H1 (cell line): ENCODE measurements around the gene EPHA5.

Source experiments
- ASH2L ChIP-seq: fragments of 200-600, 300-600 bp; sonication (generic); IDR thresholded peaks from one replicate; pipeline ENCODE4 v1.7.1; 2017; ENCODE audit warnings: low read length
- CEBPB ChIP-seq: IDR thresholded peaks from 2 replicates; pipeline ENCODE4 v1.6.1; 2012; ENCODE audit warnings: low read depth, low read length
- EZH2 ChIP-seq: fragments of 200-600 bp; sonication (generic); IDR thresholded peaks from 2 replicates; pipeline ENCODE4 v1.7.1; 2012; ENCODE audit warnings: low read depth, mild to moderate bottlenecking, moderate library complexity, low read length, inconsistent platforms; ENCODE audit not compliant: severe bottlenecking
- GABPA ChIP-seq: IDR thresholded peaks from 2 replicates; pipeline ENCODE4 v1.6.1; 2011; ENCODE audit warnings: mild to moderate bottlenecking, low read length, moderate library complexity, borderline replicate concordance; ENCODE audit not compliant: insufficient read depth
- HDAC2 ChIP-seq, 2 experiments: fragments of 300-600 bp in 1 of 2; sonication (generic) in 1 of 2; IDR thresholded peaks; 2 replicates each; pipeline ENCODE4 v1.6.1; 2011 to 2012; ENCODE audit warnings: low read depth in 2 of 2, low read length in 2 of 2, mild to moderate bottlenecking in 2 of 2, moderate library complexity in 2 of 2, borderline replicate concordance in 1 of 2, inconsistent platforms in 1 of 2
- NRF1 ChIP-seq: IDR thresholded peaks from 2 replicates; pipeline ENCODE4 v1.6.1; 2011; ENCODE audit warnings: mild to moderate bottlenecking, low read depth, low read length, improper control_type of control experiment
- RAD21 ChIP-seq, 2 experiments: IDR thresholded peaks in 1 of 2; conservative IDR thresholded peaks in 1 of 2; 2 replicates each; pipeline ENCODE4 v1.6.1; 2011; ENCODE audit warnings: low read depth in 2 of 2, low read length in 2 of 2, improper control_type of control experiment in 1 of 2, inconsistent platforms in 1 of 2, mild to moderate bottlenecking in 1 of 2, moderate library complexity in 1 of 2
- SIN3A ChIP-seq, 2 experiments: IDR thresholded peaks in 1 of 2; conservative IDR thresholded peaks in 1 of 2; 2 replicates each; pipeline ENCODE4 v1.6.1; 2011 to 2012; ENCODE audit warnings: low read length in 2 of 2, improper control_type of control experiment in 1 of 2, low read depth in 1 of 2, mild to moderate bottlenecking in 1 of 2
- TAF1 ChIP-seq: IDR thresholded peaks from 2 replicates; pipeline ENCODE4 v1.6.1; 2011; ENCODE audit warnings: mild to moderate bottlenecking, low read depth, low read length
- TF ChIP-seq, protein P1 (sequence below): IDR thresholded peaks from 2 replicates; pipeline ENCODE4 v1.6.1; 2011; ENCODE audit warnings: low read length, improper control_type of control experiment
- TF ChIP-seq, protein P2 (sequence below), 3 experiments: IDR thresholded peaks; 1 replicate in 2 of 3; 2 replicates in 1 of 3; pipeline versions ENCODE4 v1.5.1 to v1.6.1; 2011; ENCODE audit warnings: low read length in 3 of 3, mild to moderate bottlenecking in 3 of 3, inconsistent platforms in 2 of 3, low read depth in 1 of 3, moderate library complexity in 1 of 3; ENCODE audit not compliant: insufficient read depth in 1 of 3; ENCODE audit errors: control extremely low read depth in 1 of 3

DNA sequence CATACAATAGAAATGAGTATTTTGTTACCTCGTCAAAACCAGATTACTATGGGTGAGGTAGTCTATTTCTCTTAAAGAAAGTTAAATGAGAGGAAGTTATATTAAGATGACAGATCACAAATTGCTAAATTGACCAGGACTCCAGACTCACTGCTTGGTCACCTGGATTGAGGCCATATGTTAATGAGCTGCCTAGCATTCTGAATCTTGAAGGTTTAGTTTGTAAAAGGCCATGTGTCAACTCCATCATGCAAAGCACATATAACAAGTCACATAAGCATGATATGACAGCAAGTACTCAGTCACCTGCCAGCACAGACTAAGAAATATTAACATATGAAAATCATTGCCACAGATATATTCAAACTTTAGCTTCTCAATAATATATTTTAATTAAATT is 72.6 kb downstream of the EPHA5 start:
- TF ChIP-seq, protein P1, sequence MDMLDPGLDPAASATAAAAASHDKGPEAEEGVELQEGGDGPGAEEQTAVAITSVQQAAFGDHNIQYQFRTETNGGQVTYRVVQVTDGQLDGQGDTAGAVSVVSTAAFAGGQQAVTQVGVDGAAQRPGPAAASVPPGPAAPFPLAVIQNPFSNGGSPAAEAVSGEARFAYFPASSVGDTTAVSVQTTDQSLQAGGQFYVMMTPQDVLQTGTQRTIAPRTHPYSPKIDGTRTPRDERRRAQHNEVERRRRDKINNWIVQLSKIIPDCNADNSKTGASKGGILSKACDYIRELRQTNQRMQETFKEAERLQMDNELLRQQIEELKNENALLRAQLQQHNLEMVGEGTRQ: no peak
- TF ChIP-seq GABPA (no peak), HDAC2 (IDR thresholded peaks at IDR 0.05; ENCODE audit: borderline replicate concordance in 1 of 2, low read depth in 2 of 2, low read length in 2 of 2) (no peak), SIN3A (conservative IDR thresholded peaks at IDR 0.05 in 1 of 2, IDR thresholded peaks at IDR 0.05 in 1 of 2; ENCODE audit: low read depth in 1 of 2, low read length in 2 of 2) (no peak), TAF1 (no peak), RAD21 (IDR thresholded peaks at IDR 0.05 in 1 of 2, conservative IDR thresholded peaks at IDR 0.05 in 1 of 2; ENCODE audit: low read depth in 2 of 2, low read length in 2 of 2) (no peak), EZH2 (no peak), NRF1 (no peak), ASH2L (no peak), CEBPB (no peak)
- TF ChIP-seq, protein P2, sequence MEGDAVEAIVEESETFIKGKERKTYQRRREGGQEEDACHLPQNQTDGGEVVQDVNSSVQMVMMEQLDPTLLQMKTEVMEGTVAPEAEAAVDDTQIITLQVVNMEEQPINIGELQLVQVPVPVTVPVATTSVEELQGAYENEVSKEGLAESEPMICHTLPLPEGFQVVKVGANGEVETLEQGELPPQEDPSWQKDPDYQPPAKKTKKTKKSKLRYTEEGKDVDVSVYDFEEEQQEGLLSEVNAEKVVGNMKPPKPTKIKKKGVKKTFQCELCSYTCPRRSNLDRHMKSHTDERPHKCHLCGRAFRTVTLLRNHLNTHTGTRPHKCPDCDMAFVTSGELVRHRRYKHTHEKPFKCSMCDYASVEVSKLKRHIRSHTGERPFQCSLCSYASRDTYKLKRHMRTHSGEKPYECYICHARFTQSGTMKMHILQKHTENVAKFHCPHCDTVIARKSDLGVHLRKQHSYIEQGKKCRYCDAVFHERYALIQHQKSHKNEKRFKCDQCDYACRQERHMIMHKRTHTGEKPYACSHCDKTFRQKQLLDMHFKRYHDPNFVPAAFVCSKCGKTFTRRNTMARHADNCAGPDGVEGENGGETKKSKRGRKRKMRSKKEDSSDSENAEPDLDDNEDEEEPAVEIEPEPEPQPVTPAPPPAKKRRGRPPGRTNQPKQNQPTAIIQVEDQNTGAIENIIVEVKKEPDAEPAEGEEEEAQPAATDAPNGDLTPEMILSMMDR (IDR thresholded peaks at IDR 0.05; ENCODE audit: control extremely low read depth in 1 of 3, insufficient read depth in 1 of 3, low read depth in 1 of 3, low read length in 3 of 3): no peak
